Measurements from ENCODE around the gene VPS35.

Gene VPS35

DNA sequence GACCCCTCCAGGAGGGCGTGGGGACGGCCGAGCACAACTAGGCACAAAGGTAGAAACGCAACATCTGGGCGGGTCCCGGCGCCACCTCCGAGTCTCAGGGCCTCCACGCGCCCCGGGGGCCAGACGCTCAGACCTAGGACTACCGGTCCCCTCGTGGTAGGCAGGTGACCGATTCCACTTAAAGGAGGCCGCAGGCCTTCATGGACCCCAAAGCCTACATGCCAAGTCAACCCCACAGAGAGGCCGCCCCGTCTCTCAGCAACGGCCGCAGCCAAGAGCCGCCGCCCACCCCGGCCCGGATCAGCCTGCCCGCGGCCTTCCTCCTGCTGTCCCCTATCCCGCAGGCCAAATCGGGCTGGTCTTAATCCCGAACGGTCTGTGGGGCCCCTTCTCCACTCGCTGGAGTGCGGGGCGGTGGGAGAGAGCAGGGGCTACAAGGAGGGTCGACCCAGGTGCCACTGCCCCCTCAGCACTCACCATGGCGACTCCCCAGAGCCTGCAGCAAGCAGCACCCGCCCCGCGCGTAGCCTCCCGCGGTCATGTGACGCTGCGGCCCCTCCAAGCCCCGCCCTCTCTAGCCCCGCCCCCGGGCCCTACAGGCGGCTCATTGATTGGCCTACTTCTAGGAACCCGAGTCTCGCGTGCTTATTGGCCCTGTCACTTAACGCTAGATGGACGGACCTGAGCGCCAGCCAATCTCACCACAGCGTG lies at the start of gene VPS35:
TSS of gene VPS35 (minus strand) at position 525 of the 711 bp plus-strand sequence. CDS start at position 480, 45 bp downstream.
- Histone ChIP-seq H3K27me3 (ENCODE audit: control insufficient read depth, insufficient read depth, low read length) (no peaks in the 10 kb centered on the region), H3K4me3 (ENCODE audit: low read depth, low read length) (peak within 1 kb of the TSS; percentile 94), H3K36me3 (ENCODE audit: control insufficient read depth, insufficient read depth, low read length) (peaks cover 27% of the 10 kb centered on the region), H3K27ac (ENCODE audit: low read depth, low read length) (peak within 1 kb of the TSS; percentile 98), H3K9ac (ENCODE audit: low read depth, low read length) (peak within 1 kb of the TSS; percentile 94), H3K9me3 (ENCODE audit: control insufficient read depth, insufficient read depth, low read length) (no peaks in the 10 kb centered on the region), H3K4me1 (ENCODE audit: control insufficient read depth, insufficient read depth, low read length) (peaks cover 21% of the 10 kb centered on the region; the same call in 1 of the 2 replicates)

DNA sequence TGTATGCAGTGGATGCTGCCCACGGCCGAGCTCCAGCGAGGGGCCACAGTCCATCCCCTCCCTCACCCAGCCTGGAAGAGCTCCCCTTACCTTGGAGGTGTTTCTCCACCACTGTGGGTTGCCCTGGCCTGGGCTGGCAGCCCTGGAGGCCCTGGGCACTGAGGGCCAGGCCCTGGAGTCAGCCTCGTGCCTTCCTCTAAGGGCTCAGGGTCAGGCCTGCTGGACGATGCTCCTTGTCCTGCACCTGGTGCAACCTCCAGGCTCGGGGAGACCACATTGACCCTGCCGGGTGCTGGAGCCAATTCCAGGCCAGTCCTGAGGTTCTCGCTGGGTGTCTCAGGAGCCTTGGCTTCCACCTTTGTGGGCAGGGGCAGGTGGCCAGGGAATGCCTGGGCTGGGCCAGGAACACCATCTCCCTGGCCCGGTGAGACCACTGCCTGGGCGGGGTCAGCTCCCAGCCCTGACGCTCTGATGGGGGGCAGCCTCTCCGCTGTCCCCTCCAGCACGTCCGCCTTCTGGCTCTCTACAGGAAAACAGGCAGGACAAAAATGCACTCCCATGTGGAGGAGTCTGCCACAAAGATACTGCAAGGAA lies 48.7 kb upstream of the VPS35 start:
- no peak overlapping the region for H3K27ac ChIP-seq (ENCODE audit: low read depth, low read length)
- no peak overlapping the region for H3K9ac ChIP-seq (ENCODE audit: low read depth, low read length)
- H3K27me3 ChIP-seq (ENCODE audit: control insufficient read depth, insufficient read depth, low read length), result no peaks in the 10 kb centered on the region
- H3K4me1 ChIP-seq (ENCODE audit: control insufficient read depth, insufficient read depth, low read length), result no peaks in the 10 kb centered on the region
- no peaks in the 10 kb centered on the region for H3K36me3 ChIP-seq (ENCODE audit: control insufficient read depth, insufficient read depth, low read length)
- H3K9me3 ChIP-seq (ENCODE audit: control insufficient read depth, insufficient read depth, low read length), result no peaks in the 10 kb centered on the region
- H3K4me3 ChIP-seq (ENCODE audit: low read depth, low read length), result no peak overlapping the region

DNA sequence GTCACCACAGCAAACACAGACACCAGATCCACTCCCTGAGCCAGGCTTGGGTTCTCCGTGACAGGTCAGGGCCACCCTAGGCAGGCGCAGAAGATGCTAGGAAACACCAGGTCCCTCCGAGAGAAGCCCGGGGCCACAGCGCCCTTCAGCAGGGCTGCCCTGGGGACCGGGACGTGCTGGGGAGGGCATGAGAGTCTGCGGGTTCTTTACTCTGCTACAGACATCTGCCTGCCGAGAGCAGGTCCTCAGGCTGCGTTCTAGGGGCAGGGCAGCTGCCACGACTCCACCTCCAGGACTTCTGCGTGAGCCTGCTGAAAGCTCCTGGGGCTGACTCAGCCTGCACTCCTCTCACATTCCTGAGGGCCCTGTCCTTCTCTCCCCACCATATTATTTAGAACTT lies 47.7 kb upstream of the VPS35 start:
- no peak overlapping the region for H3K9ac ChIP-seq (ENCODE audit: low read depth, low read length)
- no peaks in the 10 kb centered on the region for H3K4me1 ChIP-seq (ENCODE audit: control insufficient read depth, insufficient read depth, low read length)
- H3K4me3 ChIP-seq (ENCODE audit: low read depth, low read length), result no peak overlapping the region
- no peak overlapping the region for H3K27ac ChIP-seq (ENCODE audit: low read depth, low read length)
- no peaks in the 10 kb centered on the region for H3K27me3 ChIP-seq (ENCODE audit: control insufficient read depth, insufficient read depth, low read length)
- H3K9me3 ChIP-seq (ENCODE audit: control insufficient read depth, insufficient read depth, low read length), result no peaks in the 10 kb centered on the region
- H3K36me3 ChIP-seq (ENCODE audit: control insufficient read depth, insufficient read depth, low read length), result no peaks in the 10 kb centered on the region

DNA sequence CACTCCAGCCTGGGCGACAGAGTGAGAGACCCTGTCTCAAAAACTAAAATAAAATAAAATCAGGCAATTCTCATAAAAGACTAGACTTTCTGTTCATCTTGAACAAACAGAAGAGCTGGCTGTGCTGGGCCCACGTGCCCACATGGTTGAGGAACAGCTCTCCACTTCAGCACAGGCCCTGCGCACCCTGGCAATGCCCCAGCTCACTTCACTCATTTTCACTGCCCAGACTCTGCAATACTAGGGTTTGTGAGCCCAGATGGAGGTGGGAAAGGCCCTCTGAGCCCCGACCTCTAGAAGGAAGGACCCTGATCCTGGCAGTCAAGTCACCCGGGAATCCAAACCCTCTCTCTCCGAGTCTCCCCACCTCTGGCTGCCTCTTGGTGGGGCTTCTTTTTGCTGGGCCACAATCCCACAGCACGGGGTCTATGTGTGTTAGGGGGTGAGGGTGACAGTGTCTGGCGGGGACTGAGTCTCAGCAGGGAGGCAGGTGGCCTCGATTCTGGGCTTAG lies 44.4 kb upstream of the VPS35 start:
- no peaks in the 10 kb centered on the region for H3K36me3 ChIP-seq (ENCODE audit: control insufficient read depth, insufficient read depth, low read length)
- H3K27me3 ChIP-seq (ENCODE audit: control insufficient read depth, insufficient read depth, low read length), result no peaks in the 10 kb centered on the region
- H3K4me1 ChIP-seq (ENCODE audit: control insufficient read depth, insufficient read depth, low read length), result no peaks in the 10 kb centered on the region
- no peak overlapping the region for H3K9ac ChIP-seq (ENCODE audit: low read depth, low read length)
- no peak overlapping the region for H3K4me3 ChIP-seq (ENCODE audit: low read depth, low read length)
- no peaks in the 10 kb centered on the region for H3K9me3 ChIP-seq (ENCODE audit: control insufficient read depth, insufficient read depth, low read length)
- H3K27ac ChIP-seq (ENCODE audit: low read depth, low read length), result no peak overlapping the region

DNA sequence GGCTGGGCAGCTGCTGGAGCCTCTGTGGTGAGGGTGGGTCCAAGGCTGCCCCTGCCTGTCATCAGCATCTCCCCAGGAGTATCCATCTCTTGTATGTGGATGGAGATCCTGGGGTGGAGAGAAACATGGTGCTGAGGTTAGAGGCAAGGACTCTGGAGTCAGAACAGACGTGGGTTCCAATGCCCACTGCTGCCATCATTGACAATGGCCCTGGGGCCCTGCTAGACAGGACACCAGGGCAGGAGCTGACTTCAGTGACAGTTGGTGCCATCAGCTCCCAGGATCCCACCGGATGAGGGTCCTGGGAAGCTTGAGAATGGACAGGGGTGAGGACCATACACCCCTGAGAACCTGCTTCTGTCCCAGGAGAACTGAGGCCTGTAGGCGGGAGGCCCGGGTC lies 43.6 kb upstream of the VPS35 start:
- no peaks in the 10 kb centered on the region for H3K36me3 ChIP-seq (ENCODE audit: control insufficient read depth, insufficient read depth, low read length)
- H3K9me3 ChIP-seq (ENCODE audit: control insufficient read depth, insufficient read depth, low read length), result no peaks in the 10 kb centered on the region
- no peaks in the 10 kb centered on the region for H3K4me1 ChIP-seq (ENCODE audit: control insufficient read depth, insufficient read depth, low read length)
- no peak overlapping the region for H3K4me3 ChIP-seq (ENCODE audit: low read depth, low read length)
- no peak overlapping the region for H3K9ac ChIP-seq (ENCODE audit: low read depth, low read length)
- H3K27ac ChIP-seq (ENCODE audit: low read depth, low read length), result no peak overlapping the region
- H3K27me3 ChIP-seq (ENCODE audit: control insufficient read depth, insufficient read depth, low read length), result no peaks in the 10 kb centered on the region

DNA sequence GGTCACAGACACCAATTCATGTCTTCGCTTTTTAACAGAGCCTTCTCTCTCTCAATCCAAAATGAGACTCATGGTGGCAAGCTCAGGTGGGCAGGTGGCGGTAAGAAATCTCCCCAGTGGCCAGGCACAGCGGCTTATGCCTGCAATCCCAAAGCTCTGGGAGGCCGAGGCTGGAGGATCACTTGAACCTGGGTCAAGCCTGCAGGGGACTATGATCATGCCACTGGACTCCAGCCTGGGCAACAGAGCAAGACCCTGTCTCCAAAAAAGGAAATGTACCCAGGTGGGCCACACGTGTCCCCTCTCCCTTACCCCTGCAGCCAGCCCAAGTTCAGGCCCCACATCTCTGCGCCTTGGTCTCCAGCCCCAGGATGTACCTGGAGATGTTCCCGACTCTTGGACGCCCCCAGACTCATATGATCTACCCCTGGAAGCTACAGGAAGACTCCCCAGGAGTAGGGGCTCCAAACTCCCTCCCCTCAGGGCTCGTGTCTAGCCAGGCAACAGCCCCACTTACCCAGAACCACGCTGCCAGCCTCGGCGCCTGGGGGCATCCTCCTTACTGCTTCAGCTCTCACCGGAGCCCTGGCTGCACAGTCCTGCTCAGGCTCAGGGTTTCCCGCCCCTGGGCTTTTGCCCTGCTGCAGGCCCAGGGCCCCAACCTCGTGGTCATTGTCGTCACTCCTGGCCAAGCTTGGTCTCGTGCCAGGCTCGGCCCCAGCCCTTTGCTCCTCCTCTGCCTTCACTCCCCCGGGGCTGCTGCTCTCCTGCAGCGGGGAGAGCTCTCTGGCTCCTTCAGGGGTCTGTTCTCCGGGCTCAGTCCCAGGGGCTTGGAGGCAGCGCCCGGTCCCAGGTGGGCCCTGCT lies 42.9 kb upstream of the VPS35 start:
- H3K9me3 ChIP-seq (ENCODE audit: control insufficient read depth, insufficient read depth, low read length), result no peaks in the 10 kb centered on the region
- H3K4me3 ChIP-seq (ENCODE audit: low read depth, low read length), result no peak overlapping the region
- H3K27ac ChIP-seq (ENCODE audit: low read depth, low read length), result no peak overlapping the region
- H3K27me3 ChIP-seq (ENCODE audit: control insufficient read depth, insufficient read depth, low read length), result no peaks in the 10 kb centered on the region
- H3K4me1 ChIP-seq (ENCODE audit: control insufficient read depth, insufficient read depth, low read length), result no peaks in the 10 kb centered on the region
- H3K36me3 ChIP-seq (ENCODE audit: control insufficient read depth, insufficient read depth, low read length), result no peaks in the 10 kb centered on the region
- H3K9ac ChIP-seq (ENCODE audit: low read depth, low read length), result no peak overlapping the region

DNA sequence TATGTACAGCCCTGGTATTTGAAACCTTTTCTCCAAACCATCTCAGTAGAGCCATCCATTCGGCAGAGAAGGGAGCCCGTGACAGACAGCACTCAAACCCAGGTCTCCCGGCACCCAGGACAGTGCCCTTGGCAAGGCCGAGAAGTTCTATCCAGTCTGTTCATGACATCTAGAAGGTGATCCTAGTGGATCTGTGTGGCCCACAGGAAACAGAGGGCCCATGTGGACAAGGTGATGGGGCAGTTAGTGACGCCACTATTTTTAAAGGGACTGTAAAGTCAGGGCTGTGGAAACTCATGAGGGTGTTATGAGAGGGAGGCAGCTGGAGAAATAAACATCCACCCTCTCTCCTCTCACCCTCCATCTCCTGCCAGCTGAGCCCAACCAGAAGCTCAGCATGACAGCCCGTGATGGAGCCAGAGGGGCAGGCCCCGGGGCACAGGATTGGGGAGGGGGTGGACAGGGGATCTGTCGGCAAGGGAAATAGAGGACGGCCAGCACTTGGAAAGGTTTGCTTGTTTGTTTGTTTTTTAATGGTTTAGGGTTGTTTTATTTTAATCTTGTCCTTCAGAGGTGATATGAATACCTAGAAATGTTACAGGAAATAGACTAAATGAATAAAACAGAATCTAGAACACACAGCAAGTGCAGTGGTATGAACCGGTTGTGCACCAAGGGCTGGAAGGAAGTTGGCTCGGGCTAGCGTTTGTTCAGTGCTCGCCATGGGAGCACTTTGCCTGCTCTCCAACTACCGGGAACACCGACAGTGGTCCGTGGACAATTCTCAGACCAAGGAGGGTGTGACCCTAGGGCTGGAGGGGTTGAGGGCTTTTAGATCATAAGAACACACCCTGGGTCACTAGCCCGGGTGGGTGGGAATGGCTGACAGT lies 42.1 kb upstream of the VPS35 start:
- H3K36me3 ChIP-seq (ENCODE audit: control insufficient read depth, insufficient read depth, low read length), result no peaks in the 10 kb centered on the region
- H3K27ac ChIP-seq (ENCODE audit: low read depth, low read length), result no peak overlapping the region
- H3K4me3 ChIP-seq (ENCODE audit: low read depth, low read length), result no peak overlapping the region
- H3K4me1 ChIP-seq (ENCODE audit: control insufficient read depth, insufficient read depth, low read length), result no peaks in the 10 kb centered on the region
- H3K9ac ChIP-seq (ENCODE audit: low read depth, low read length), result no peak overlapping the region
- H3K9me3 ChIP-seq (ENCODE audit: control insufficient read depth, insufficient read depth, low read length), result no peaks in the 10 kb centered on the region
- no peaks in the 10 kb centered on the region for H3K27me3 ChIP-seq (ENCODE audit: control insufficient read depth, insufficient read depth, low read length)

DNA sequence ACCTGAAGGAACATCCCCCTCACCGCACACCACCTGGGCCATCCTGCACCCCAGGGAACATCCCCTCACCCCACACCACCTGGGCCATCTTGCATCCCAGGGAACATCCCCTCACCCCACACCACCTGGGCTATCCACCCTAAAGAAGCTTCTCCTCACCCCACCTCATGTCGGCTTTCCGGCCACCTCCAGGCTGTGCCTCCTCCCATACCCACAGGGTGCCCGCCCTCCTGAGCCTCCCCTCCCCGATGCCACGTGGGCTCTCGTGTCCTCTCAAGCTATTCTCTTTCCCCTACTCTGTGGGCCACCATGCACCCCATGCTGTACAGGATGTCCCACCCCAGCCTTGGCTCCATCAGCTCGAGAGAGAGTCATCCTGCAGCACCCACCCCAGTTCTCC lies 41.1 kb upstream of the VPS35 start:
- H3K9me3 ChIP-seq (ENCODE audit: control insufficient read depth, insufficient read depth, low read length), result no peaks in the 10 kb centered on the region
- no peaks in the 10 kb centered on the region for H3K27me3 ChIP-seq (ENCODE audit: control insufficient read depth, insufficient read depth, low read length)
- no peaks in the 10 kb centered on the region for H3K4me1 ChIP-seq (ENCODE audit: control insufficient read depth, insufficient read depth, low read length)
- H3K4me3 ChIP-seq (ENCODE audit: low read depth, low read length), result no peak overlapping the region
- no peak overlapping the region for H3K9ac ChIP-seq (ENCODE audit: low read depth, low read length)
- no peak overlapping the region for H3K27ac ChIP-seq (ENCODE audit: low read depth, low read length)
- no peaks in the 10 kb centered on the region for H3K36me3 ChIP-seq (ENCODE audit: control insufficient read depth, insufficient read depth, low read length)

DNA sequence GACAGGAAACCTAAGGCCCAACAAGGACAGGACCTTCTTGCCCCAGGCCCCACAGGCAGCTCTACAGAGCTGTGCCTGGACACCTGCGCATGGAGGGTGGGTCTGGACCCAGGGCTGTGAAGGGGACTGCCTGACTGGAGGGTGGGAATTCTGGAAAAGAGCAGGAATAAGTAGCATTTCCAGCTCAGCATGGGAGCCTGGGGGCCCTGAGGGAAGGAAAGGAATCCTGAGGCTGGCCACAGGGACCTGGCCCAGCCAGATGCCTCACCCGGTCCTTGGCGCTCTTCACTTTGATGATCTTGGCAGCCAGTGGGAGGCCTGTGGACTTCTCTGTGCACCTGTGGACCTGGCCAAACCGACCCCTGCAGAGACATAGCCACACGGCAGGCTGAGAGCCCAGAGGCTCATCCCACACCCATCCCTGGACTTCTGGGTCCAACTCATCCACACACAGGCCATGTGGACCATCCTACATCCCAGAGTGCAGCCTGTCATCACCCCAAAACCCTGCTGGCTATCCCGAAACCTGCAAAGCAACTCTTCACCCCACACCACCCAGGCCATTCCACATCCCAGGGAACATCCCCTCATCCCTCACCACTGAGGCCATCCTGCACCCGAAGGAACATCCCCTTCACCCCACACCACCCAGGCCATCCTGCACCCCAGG lies 40.5 kb upstream of the VPS35 start:
- no peaks in the 10 kb centered on the region for H3K4me1 ChIP-seq (ENCODE audit: control insufficient read depth, insufficient read depth, low read length)
- H3K36me3 ChIP-seq (ENCODE audit: control insufficient read depth, insufficient read depth, low read length), result no peaks in the 10 kb centered on the region
- peaks cover 2% of the 10 kb centered on the region for H3K9me3 ChIP-seq (ENCODE audit: control insufficient read depth, insufficient read depth, low read length)
- no peak overlapping the region for H3K9ac ChIP-seq (ENCODE audit: low read depth, low read length)
- H3K27me3 ChIP-seq (ENCODE audit: control insufficient read depth, insufficient read depth, low read length), result no peaks in the 10 kb centered on the region
- no peak overlapping the region for H3K27ac ChIP-seq (ENCODE audit: low read depth, low read length)
- H3K4me3 ChIP-seq (ENCODE audit: low read depth, low read length), result no peak overlapping the region

DNA sequence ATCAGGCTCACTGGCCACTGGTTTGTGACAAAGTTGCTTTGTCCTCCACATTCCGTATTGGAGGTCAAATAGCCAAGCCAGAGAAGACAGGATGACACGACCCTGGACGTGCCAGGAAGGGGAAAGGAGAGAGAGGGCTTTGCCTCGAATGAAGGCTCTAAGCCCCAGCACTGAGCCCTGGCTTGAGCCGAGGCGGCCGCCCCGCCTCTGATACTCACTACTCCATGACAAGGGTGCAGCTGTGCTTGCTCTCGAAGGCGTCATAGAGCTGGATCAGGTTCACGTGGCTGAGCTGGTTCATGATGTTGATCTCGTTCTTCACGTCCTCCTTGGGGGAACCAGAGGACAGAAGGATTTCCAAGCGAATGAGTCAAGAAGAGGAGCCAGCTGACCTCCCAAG lies 39.8 kb upstream of the VPS35 start:
- no peak overlapping the region for H3K4me3 ChIP-seq (ENCODE audit: low read depth, low read length)
- H3K27ac ChIP-seq (ENCODE audit: low read depth, low read length), result no peak overlapping the region
- no peaks in the 10 kb centered on the region for H3K36me3 ChIP-seq (ENCODE audit: control insufficient read depth, insufficient read depth, low read length)
- H3K9ac ChIP-seq (ENCODE audit: low read depth, low read length), result no peak overlapping the region
- H3K4me1 ChIP-seq (ENCODE audit: control insufficient read depth, insufficient read depth, low read length), result no peaks in the 10 kb centered on the region
- H3K9me3 ChIP-seq (ENCODE audit: control insufficient read depth, insufficient read depth, low read length), result peaks cover 5% of the 10 kb centered on the region
- no peaks in the 10 kb centered on the region for H3K27me3 ChIP-seq (ENCODE audit: control insufficient read depth, insufficient read depth, low read length)

All from HUES48 (cell line).